HG03378 (cell line): Measurements from ENCODE around the gene IL17A.

Source experiments
- ATAC-seq: cut with Tn5 transposase; IDR thresholded peaks from one replicate; pipeline ENCODE4 v1.9.1; 2021; ENCODE audit warnings: mild to moderate bottlenecking, moderate library complexity; ENCODE audit not compliant: unreplicated experiment

The IL17A gene

GRCh38 chr6:52186075-52186474 is at the start of gene IL17A:
Gene IL17A (plus strand): TSS chr6:52186375. CDS start chr6:52186432, 57 bp downstream.
- ATAC-seq = peak; percentile 24

- no peak for ATAC-seq
Observed at GRCh38 chr6:52136934-52137467, 49.2 kb upstream of the IL17A start.

- ATAC-seq = no peak
Observed at GRCh38 chr6:52138284-52138683, 47.9 kb upstream of the IL17A start.

- ATAC-seq = no peak
Observed at GRCh38 chr6:52139985-52140680, 46.0 kb upstream of the IL17A start.

- ATAC-seq = no peak
Observed at GRCh38 chr6:52141596-52141995, 44.6 kb upstream of the IL17A start.

GRCh38 chr6:52142556-52142955 is 43.6 kb upstream of the IL17A start:
- ATAC-seq = no peak

GRCh38 chr6:52143551-52143950 is 42.6 kb upstream of the IL17A start:
- no peak for ATAC-seq

GRCh38 chr6:52144196-52145076 is 41.7 kb upstream of the IL17A start:
- no peak for ATAC-seq

- no peak for ATAC-seq
Observed at GRCh38 chr6:52146851-52147445, 39.2 kb upstream of the IL17A start.

- no peak for ATAC-seq
Observed at GRCh38 chr6:52149076-52149475, 37.1 kb upstream of the IL17A start.

GRCh38 chr6:52149949-52150348 is 36.2 kb upstream of the IL17A start:
- no peak for ATAC-seq

GRCh38 chr6:52152070-52152423 is 34.1 kb upstream of the IL17A start:
- no peak for ATAC-seq

- ATAC-seq = no peak
Observed at GRCh38 chr6:52152711-52153160, 33.4 kb upstream of the IL17A start.

GRCh38 chr6:52154381-52154780 is 31.8 kb upstream of the IL17A start:
- no peak for ATAC-seq

- peak; percentile 89 for ATAC-seq
Observed at GRCh38 chr6:52155791-52156576, 30.2 kb upstream of the IL17A start.

- ATAC-seq = peak; percentile 77
Observed at GRCh38 chr6:52157301-52157941, 28.8 kb upstream of the IL17A start.

- ATAC-seq = no peak
Observed at GRCh38 chr6:52160472-52161104, 25.6 kb upstream of the IL17A start.

- ATAC-seq = peak; percentile 30
Observed at GRCh38 chr6:52161689-52162438, 24.3 kb upstream of the IL17A start.
